Calu3 (cell line): ENCODE measurements around the gene APBB1. TPM values are rescaled to one million over a fixed set of nuclear protein-coding genes. Genes with fewer than 3 reads are reported as not detected.

Experiments
- BruUV-seq: library from RNA; stranded (reverse); fragments of 400-500 nt; replicated peaks from 2 replicates; lab custom pipeline; 2021; lab: Mats Ljungman, UMichigan
- CTCF ChIA-PET: fragments of 300-600 bp; sonication (Branson Sonifier 250); formaldehyde crosslinking; loops from one replicate; lab custom pipeline; 2022; ENCODE audit warnings: antibody characterized with exemption; lab: Charles Lee
- DNase-seq: peaks from one replicate; pipeline ENCODE4 v3.0.0; 2022
- H3K27ac Mint-ChIP-seq: one replicate; pipeline ENCODE4 v1.8.0; 2022; ENCODE audit warnings: mixed read lengths; ENCODE audit not compliant: unreplicated experiment
- H3K27me3 Mint-ChIP-seq: one replicate; pipeline ENCODE4 v1.8.0; 2022; ENCODE audit warnings: mixed read lengths; ENCODE audit not compliant: unreplicated experiment
- H3K36me3 Mint-ChIP-seq: one replicate; pipeline ENCODE4 v1.8.0; 2022; ENCODE audit warnings: mild to moderate bottlenecking, moderate library complexity, mixed read lengths; ENCODE audit not compliant: insufficient read depth, unreplicated experiment
- H3K4me1 Mint-ChIP-seq: one replicate; pipeline ENCODE4 v1.8.0; 2022; ENCODE audit warnings: mild to moderate bottlenecking, low read depth, mixed read lengths; ENCODE audit not compliant: unreplicated experiment
- H3K4me3 Mint-ChIP-seq: one replicate; pipeline ENCODE4 v1.8.0; 2022; ENCODE audit warnings: mild to moderate bottlenecking, low read depth, moderate library complexity, mixed read lengths; ENCODE audit not compliant: unreplicated experiment
- H3K9me3 Mint-ChIP-seq: one replicate; pipeline ENCODE4 v1.8.0; 2022; ENCODE audit warnings: low read depth, mixed read lengths; ENCODE audit not compliant: unreplicated experiment
- intact Hi-C: fragments of 100-400 bp; cut with micrococcal nuclease; formaldehyde crosslinking; loops from one replicate; pipeline ENCODE4 v1.10.0; 2022; ENCODE audit not compliant: unreplicated experiment
- total RNA-seq: library from RNA; stranded (reverse); gene quantifications from 2 replicates; pipeline ENCODE4 v1.2.3, GENCODE V29; 2022
- TF ChIP-seq, protein P1 (sequence below): fragments of 200-600 bp; IDR thresholded peaks from one replicate; pipeline ENCODE4 v1.8.0; 2022; ENCODE audit warnings: antibody characterized with exemption; ENCODE audit not compliant: unreplicated experiment

Gene APBB1
- total RNA-seq, 1 experiment from 2014 or later = 2.8 TPM

DNA sequence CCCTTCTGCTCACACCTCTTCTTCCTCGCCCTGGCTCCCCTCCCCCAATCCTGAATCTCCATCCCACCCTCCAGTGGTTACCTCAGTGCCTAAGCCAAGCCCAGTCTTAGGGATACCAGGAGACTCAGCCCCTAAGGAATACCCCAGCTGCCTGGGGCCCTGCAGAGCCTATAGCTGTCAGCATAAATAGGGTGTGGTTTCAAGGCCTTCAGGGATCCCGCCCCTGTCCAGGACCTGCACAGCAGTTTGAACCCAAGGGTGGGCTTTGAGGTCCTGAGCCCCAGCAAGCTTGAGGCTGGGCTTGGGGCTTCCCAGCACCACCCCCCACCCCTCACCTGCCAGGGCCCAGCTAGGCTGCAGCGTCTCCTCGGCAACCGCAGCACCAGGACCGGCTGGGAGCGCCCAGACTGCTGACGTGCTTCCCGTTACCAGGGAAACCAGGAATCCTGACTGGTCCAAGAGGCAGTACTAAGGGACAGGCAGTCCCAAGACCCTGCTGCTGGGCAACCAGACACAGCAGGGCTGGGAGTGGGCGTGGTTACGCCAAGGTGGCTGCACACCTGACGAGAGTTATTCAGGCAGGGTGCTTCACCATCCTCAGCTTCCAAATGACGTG is 13.7 kb downstream of the APBB1 start:
- Mint-ChIP-seq H3K4me3 (no peak overlapping the region), H3K27me3 (peaks cover 18% of the 10 kb centered on the region), H3K36me3 (no peaks in the 10 kb centered on the region), H3K9me3 (no peaks in the 10 kb centered on the region), H3K27ac (no peak overlapping the region), H3K4me1 (no peaks in the 10 kb centered on the region)
- CTCF ChIA-PET = interaction anchor here (0.6 kb wide), 1 partner anchor 92 kb away, joined by 3 read pairs; the partner anchor contains the start of gene DNHD1
- BruUV-seq = no TSS peak
- TF ChIP-seq, protein P1, sequence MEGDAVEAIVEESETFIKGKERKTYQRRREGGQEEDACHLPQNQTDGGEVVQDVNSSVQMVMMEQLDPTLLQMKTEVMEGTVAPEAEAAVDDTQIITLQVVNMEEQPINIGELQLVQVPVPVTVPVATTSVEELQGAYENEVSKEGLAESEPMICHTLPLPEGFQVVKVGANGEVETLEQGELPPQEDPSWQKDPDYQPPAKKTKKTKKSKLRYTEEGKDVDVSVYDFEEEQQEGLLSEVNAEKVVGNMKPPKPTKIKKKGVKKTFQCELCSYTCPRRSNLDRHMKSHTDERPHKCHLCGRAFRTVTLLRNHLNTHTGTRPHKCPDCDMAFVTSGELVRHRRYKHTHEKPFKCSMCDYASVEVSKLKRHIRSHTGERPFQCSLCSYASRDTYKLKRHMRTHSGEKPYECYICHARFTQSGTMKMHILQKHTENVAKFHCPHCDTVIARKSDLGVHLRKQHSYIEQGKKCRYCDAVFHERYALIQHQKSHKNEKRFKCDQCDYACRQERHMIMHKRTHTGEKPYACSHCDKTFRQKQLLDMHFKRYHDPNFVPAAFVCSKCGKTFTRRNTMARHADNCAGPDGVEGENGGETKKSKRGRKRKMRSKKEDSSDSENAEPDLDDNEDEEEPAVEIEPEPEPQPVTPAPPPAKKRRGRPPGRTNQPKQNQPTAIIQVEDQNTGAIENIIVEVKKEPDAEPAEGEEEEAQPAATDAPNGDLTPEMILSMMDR = no peak
- intact Hi-C loops = no loop called here
- no peak for DNase-seq

DNA sequence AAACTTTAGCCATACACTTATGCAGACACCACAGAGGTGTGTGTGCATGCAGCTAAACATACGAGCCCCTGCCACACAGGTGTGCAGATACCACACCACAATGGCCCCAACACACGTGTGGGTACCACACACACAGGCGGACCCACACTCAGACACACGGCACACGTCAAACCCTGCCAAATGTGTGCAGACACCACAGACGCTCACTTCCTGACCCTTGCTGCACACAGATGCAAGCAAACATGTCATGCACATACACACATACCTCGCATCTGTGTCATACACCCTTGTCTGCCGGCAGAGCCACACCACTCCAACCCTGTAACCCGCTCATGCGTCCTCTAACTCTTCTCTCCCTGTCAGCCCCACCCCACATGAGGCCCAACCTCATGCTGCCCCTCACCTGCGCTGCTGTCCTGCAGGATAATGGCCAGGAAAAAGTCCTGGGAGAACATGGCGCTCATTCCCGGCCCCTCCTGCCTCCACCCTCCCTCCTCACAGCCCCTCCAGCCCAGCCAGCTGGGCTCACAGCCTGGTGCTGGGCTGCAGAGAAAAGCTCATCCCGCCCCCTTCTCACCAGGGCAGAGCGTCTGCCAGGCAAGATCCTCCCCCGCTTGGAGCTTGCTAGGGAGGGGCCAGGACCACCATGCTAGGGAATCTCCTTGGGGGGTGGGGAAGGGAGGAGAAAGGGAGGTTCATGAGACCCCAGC is 14.4 kb downstream of the APBB1 start:
- DNase-seq = no peak
- Mint-ChIP-seq H3K4me1 (no peaks in the 10 kb centered on the region), H3K27me3 (peaks cover 18% of the 10 kb centered on the region), H3K9me3 (no peaks in the 10 kb centered on the region), H3K36me3 (no peaks in the 10 kb centered on the region), H3K4me3 (no peak overlapping the region), H3K27ac (no peak overlapping the region)
- CTCF ChIA-PET = no interaction called here
- TF ChIP-seq, protein P1 = no peak
- no TSS peak for BruUV-seq
- intact Hi-C loops = no loop called here

DNA sequence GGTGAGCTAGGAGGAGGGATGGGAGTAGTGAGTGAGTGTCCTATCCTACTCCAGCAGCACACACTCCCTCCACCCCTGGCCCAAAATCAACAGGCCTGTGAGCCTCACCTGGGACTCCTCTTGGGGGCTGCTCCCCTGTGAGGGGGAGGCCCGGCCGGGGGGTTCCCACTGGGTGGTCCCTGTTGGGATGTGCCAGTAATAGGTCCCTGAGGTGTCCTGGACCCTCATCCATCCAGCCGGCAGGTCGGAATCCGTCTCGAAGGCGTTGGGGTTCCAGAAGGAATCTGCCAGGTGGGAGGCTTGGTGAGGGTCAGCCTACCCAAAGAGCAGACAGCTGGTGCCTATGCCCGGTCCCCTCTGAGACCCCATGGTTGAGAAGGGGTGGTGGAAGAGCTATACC is 15.4 kb downstream of the APBB1 start:
- no TSS peak for BruUV-seq
- H3K36me3 Mint-ChIP-seq = no peaks in the 10 kb centered on the region
- TF ChIP-seq, protein P1 = no peak
- peaks cover 18% of the 10 kb centered on the region for H3K27me3 Mint-ChIP-seq
- H3K27ac Mint-ChIP-seq = no peak overlapping the region
- H3K9me3 Mint-ChIP-seq = no peaks in the 10 kb centered on the region
- intact Hi-C loops = no loop called here
- H3K4me1 Mint-ChIP-seq = peaks cover under 1% of the 10 kb centered on the region
- CTCF ChIA-PET = no interaction called here
- H3K4me3 Mint-ChIP-seq = no peak overlapping the region
- DNase-seq = no peak

DNA sequence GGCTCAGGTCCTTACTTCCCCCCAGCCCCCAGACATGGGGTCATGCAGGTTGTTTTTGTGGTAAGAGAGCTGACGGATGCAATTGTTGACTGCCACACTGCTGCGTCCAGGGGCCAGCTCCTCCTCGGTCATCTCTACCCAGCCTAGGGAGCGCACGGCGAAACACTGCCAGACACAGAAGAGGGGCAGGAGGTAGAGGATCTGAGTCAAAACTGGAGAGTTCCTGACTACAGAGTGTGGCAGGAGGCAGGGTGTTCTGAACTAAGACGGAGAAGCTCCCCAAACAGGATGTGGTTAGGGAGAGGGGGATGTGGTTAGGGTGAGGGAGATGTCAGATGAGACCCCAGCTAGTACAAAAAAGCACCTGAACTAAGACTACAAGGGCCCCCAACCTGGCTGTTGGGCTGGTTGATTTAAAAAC is 16.3 kb downstream of the APBB1 start:
- CTCF ChIA-PET = interaction anchor here (0.6 kb wide), 2 partner anchors 17 to 703 kb away, joined by 4 read pairs; no protein-coding TSS in a partner anchor
- H3K36me3 Mint-ChIP-seq = no peaks in the 10 kb centered on the region

More for the DNA sequence above, 16.3 kb downstream of the APBB1 start:
- Mint-ChIP-seq H3K4me1 (peaks cover 10% of the 10 kb centered on the region), H3K27ac (no peak overlapping the region), H3K4me3 (no peak overlapping the region), H3K9me3 (no peaks in the 10 kb centered on the region), H3K27me3 (peaks cover 18% of the 10 kb centered on the region)
- TF ChIP-seq, protein P1 = no peak
- intact Hi-C loops = no loop called here
- DNase-seq = no peak
- no TSS peak for BruUV-seq
